GM21423 (cell line): ENCODE data around the gene IZUMO1.
"Not testable (repeated sequence)": the region's sequence is repeated elsewhere in the genome, so short reads cannot be mapped to it uniquely, and the experiment has no call there.

Experiments
- ATAC-seq: cut with Tn5 transposase; IDR thresholded peaks from one replicate; pipeline ENCODE4 v1.9.1; 2021; ENCODE audit warnings: mild to moderate bottlenecking, moderate library complexity; ENCODE audit not compliant: unreplicated experiment

The IZUMO1 gene

GRCh38 chr19:48746738-48747575 is at the start of gene IZUMO1:
IZUMO1 (minus strand) TSS chr19:48746909; CDS start chr19:48745859, 1,050 bp downstream.
- ATAC-seq, result no peak

GRCh38 chr19:48795685-48796070 is 49.0 kb upstream of the IZUMO1 start:
- no peak for ATAC-seq

GRCh38 chr19:48795055-48795684 is 48.5 kb upstream of the IZUMO1 start:
- ATAC-seq, result peak; percentile 77

- ATAC-seq, result no peak
Observed at GRCh38 chr19:48794291-48794690, 47.6 kb upstream of the IZUMO1 start.

GRCh38 chr19:48793271-48793670 is 46.6 kb upstream of the IZUMO1 start:
- no peak for ATAC-seq

GRCh38 chr19:48787331-48787730 is 40.6 kb upstream of the IZUMO1 start:
- ATAC-seq, result not testable (repeated sequence)

GRCh38 chr19:48786422-48786821 is 39.7 kb upstream of the IZUMO1 start:
- ATAC-seq, result not testable (repeated sequence)

GRCh38 chr19:48784527-48784926 is 37.8 kb upstream of the IZUMO1 start:
- no peak for ATAC-seq

- no peak for ATAC-seq
Observed at GRCh38 chr19:48780631-48781391, 34.1 kb upstream of the IZUMO1 start.

- ATAC-seq, result no peak
Observed at GRCh38 chr19:48779636-48780035, 32.9 kb upstream of the IZUMO1 start.

- no peak for ATAC-seq
Observed at GRCh38 chr19:48777720-48778119, 31.0 kb upstream of the IZUMO1 start.

- no peak for ATAC-seq
Observed at GRCh38 chr19:48777139-48777538, 30.4 kb upstream of the IZUMO1 start.

GRCh38 chr19:48772503-48772953 is 25.8 kb upstream of the IZUMO1 start:
- ATAC-seq, result no peak

- no peak for ATAC-seq
Observed at GRCh38 chr19:48770734-48771472, 24.2 kb upstream of the IZUMO1 start.

- no peak for ATAC-seq
Observed at GRCh38 chr19:48770266-48770665, 23.6 kb upstream of the IZUMO1 start.

- ATAC-seq, result no peak
Observed at GRCh38 chr19:48768994-48769713, 22.4 kb upstream of the IZUMO1 start.

GRCh38 chr19:48768171-48768753 is 21.6 kb upstream of the IZUMO1 start:
- ATAC-seq, result not testable (repeated sequence)

GRCh38 chr19:48765816-48766215 is 19.1 kb upstream of the IZUMO1 start:
- not testable (repeated sequence) for ATAC-seq

GRCh38 chr19:48760504-48761205 is 13.9 kb upstream of the IZUMO1 start:
- no peak for ATAC-seq
